ENCODE measurements around the gene FGF6.

Gene FGF6

GRCh38 chr12:4471256-4471655, 25.6 kb upstream of the FGF6 start:
- TF ChIP-seq CEBPB (IDR thresholded peaks at IDR 0.05) (no peak), ZBTB7A (IDR thresholded peaks at IDR 0.05; ENCODE audit: low read depth) (no peak), TCF12 (IDR thresholded peaks at IDR 0.05; ENCODE audit: low read depth) (no peak), TAF1 (IDR thresholded peaks at IDR 0.05; ENCODE audit: low read depth) (no peak), NFIC (IDR thresholded peaks at IDR 0.05) (no peak), MAX (IDR thresholded peaks at IDR 0.05) (no peak), CREB1 (IDR thresholded peaks at IDR 0.05; ENCODE audit: low read depth) (no peak), YY1 (IDR thresholded peaks at IDR 0.05; ENCODE audit: low read depth) (no peak)

GRCh38 chr12:4468994-4469393, 23.4 kb upstream of the FGF6 start:
- TF ChIP-seq CREB1 (IDR thresholded peaks at IDR 0.05; ENCODE audit: low read depth) (no peak), TCF12 (IDR thresholded peaks at IDR 0.05; ENCODE audit: low read depth) (no peak), FOXM1 (IDR thresholded peaks at IDR 0.05; ENCODE audit: borderline replicate concordance, low read depth) (no peak), RAD21 (IDR thresholded peaks at IDR 0.05; ENCODE audit: low read depth) (no peak), CEBPB (IDR thresholded peaks at IDR 0.05) (no peak), USF1 (IDR thresholded peaks at IDR 0.05) (no peak), EP300 (IDR thresholded peaks at IDR 0.05; ENCODE audit: borderline replicate concordance) (no peak), EGR1 (IDR thresholded peaks at IDR 0.05) (no peak), NFIC (IDR thresholded peaks at IDR 0.05) (no peak), ZBTB7A (IDR thresholded peaks at IDR 0.05; ENCODE audit: low read depth) (no peak), REST (IDR thresholded peaks at IDR 0.05; ENCODE audit: low read depth) (no peak)

GRCh38 chr12:4460761-4461160, 15.1 kb upstream of the FGF6 start:
- TF ChIP-seq TAF1 (IDR thresholded peaks at IDR 0.05; ENCODE audit: low read depth), result no peak
- no peak for TF ChIP-seq USF1 (IDR thresholded peaks at IDR 0.05)
- no peak for TF ChIP-seq CREB1 (IDR thresholded peaks at IDR 0.05; ENCODE audit: low read depth)
- no peak for TF ChIP-seq TEAD4 (IDR thresholded peaks at IDR 0.05)
- TF ChIP-seq REST (IDR thresholded peaks at IDR 0.05; ENCODE audit: low read depth), result no peak
- TF ChIP-seq NFIC (IDR thresholded peaks at IDR 0.05), result no peak
- no peak for TF ChIP-seq YY1 (IDR thresholded peaks at IDR 0.05; ENCODE audit: low read depth)
- TF ChIP-seq EP300 (IDR thresholded peaks at IDR 0.05; ENCODE audit: borderline replicate concordance), result no peak
- TF ChIP-seq ZBTB7A (IDR thresholded peaks at IDR 0.05; ENCODE audit: low read depth), result no peak

GRCh38 chr12:4454315-4454860, 8.8 kb upstream of the FGF6 start:
- TF ChIP-seq CEBPB (IDR thresholded peaks at IDR 0.05) (no peak), EP300 (IDR thresholded peaks at IDR 0.05; ENCODE audit: borderline replicate concordance) (no peak)

GRCh38 chr12:4451694-4452093, 6.1 kb upstream of the FGF6 start:
- TF ChIP-seq EP300 (IDR thresholded peaks at IDR 0.05; ENCODE audit: borderline replicate concordance), result no peak
- TF ChIP-seq TCF12 (IDR thresholded peaks at IDR 0.05; ENCODE audit: low read depth), result no peak
- TF ChIP-seq CREB1 (IDR thresholded peaks at IDR 0.05; ENCODE audit: low read depth), result no peak
- no peak for TF ChIP-seq CEBPB (IDR thresholded peaks at IDR 0.05)
- TF ChIP-seq TEAD4 (IDR thresholded peaks at IDR 0.05), result no peak

GRCh38 chr12:4450551-4451112, 5.0 kb upstream of the FGF6 start:
- TF ChIP-seq EGR1 (IDR thresholded peaks at IDR 0.05) (no peak), FOXM1 (IDR thresholded peaks at IDR 0.05; ENCODE audit: borderline replicate concordance, low read depth) (no peak), MAX (IDR thresholded peaks at IDR 0.05) (no peak), CREB1 (IDR thresholded peaks at IDR 0.05; ENCODE audit: low read depth) (no peak), ZBTB7A (IDR thresholded peaks at IDR 0.05; ENCODE audit: low read depth) (no peak), USF1 (IDR thresholded peaks at IDR 0.05) (no peak), NFIC (IDR thresholded peaks at IDR 0.05) (no peak), CEBPB (IDR thresholded peaks at IDR 0.05) (no peak), TCF12 (IDR thresholded peaks at IDR 0.05; ENCODE audit: low read depth) (no peak), TAF1 (IDR thresholded peaks at IDR 0.05; ENCODE audit: low read depth) (no peak), REST (IDR thresholded peaks at IDR 0.05; ENCODE audit: low read depth) (no peak), TEAD4 (IDR thresholded peaks at IDR 0.05) (no peak), YY1 (IDR thresholded peaks at IDR 0.05; ENCODE audit: low read depth) (no peak), EP300 (IDR thresholded peaks at IDR 0.05; ENCODE audit: borderline replicate concordance) (no peak), RAD21 (IDR thresholded peaks at IDR 0.05; ENCODE audit: low read depth) (no peak)

All from Ishikawa (cell line).